ENCODE results near the gene NANOG.
"Not testable (repeated sequence)": the region's sequence is repeated elsewhere in the genome, so short reads cannot be mapped to it uniquely, and the experiment has no call there.

NANOG gene

GRCh38 chr12:7844116-7844515 lies 54.9 kb downstream of the NANOG start:
- H3K4me3 ChIP-seq (ENCODE audit: low read depth, low read length), result no peak overlapping the region
- TF ChIP-seq CTCF (IDR thresholded peaks at IDR 0.05; ENCODE audit: low read depth, low read length), result no peak
- no peak for TF ChIP-seq POLR2A (IDR thresholded peaks at IDR 0.05; ENCODE audit: extremely low read depth, insufficient read length)
- no peak for TF ChIP-seq MYC (IDR thresholded peaks at IDR 0.05; ENCODE audit: low read depth, low read length)
- no peak for DNase-seq (ENCODE audit: low read depth)

- not testable (repeated sequence) for DNase-seq (ENCODE audit: low read depth); H3K4me3 ChIP-seq (ENCODE audit: low read depth, low read length)
Measured at GRCh38 chr12:7847226-7848097, 58.3 kb downstream of the NANOG start.

- not testable (repeated sequence) for DNase-seq (ENCODE audit: low read depth); H3K4me3 ChIP-seq (ENCODE audit: low read depth, low read length)
Measured at GRCh38 chr12:7848098-7848422, 58.9 kb downstream of the NANOG start.

Data from NB4 (cell line).